Ammon's horn (tissue), 1 donor: Measurements from ENCODE around the gene DIO3.

Experiments
- DNase-seq: peaks from one replicate; pipeline ENCODE4 v3.0.0-alpha.2; 2016; ENCODE audit warnings: low spot score

DIO3 gene

DNA sequence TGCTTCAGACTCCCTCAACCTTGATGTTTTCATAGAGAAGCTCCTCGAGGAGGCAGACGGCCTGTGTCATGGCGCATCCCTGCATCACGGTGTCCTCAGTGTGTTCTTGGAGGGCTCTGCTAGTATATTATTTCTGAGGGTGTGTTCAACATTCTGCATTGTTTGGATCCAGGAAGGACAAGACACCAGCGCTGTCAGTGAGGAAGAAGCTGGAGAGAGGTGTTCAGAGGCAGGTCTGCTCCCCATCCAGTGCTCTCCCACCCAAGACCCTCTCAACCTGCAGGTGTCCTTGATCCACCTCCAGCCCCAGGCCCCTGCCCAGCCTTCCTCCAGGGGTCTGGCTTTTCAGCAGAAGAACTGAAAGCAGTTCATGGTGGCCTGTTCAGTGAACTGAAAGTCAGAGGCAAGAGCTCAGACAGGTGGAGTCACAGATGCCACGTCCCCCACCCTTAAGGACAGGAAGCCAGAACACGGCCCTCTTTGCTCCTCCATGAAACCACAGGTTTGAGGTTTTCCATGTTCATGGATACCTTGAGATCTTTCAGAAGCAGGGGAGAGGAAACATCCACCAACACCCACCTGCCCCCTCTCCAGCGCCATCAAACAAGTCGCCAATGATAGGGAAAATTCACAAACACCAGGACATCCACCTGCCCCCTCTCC lies 37.4 kb downstream of the DIO3 start:
- no peak for DNase-seq

DNA sequence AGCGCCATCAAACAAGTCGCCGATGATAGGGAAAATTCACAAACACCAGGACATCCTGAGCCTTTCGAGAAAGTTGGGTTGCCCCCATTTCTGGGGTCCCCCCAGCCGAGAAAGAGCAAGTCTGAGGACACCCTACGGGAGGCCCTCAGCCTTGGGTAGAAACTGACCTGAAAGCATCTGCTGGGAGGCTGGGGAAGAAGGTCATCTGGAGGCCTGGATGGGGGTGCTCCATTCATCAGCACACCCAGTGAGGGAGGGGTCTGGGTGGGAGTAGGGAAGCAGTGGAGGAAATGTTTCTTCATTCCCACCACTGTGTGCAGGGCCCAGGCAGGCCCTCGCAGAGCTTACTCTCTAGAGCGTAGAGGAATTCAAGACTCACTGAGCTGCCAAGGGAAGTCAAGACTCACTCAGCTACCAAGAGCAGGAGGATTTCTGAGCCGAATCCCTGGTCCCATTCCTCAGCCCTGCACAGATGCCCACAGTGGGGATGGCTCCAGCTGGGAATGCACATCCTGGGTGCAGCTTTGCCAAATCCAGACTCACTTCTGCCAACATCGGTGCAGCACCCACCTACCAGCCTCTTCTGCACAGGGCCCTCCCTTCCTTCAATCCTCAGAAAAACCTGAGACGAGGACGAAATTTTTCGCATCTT lies 38.1 kb downstream of the DIO3 start:
- DNase-seq = no peak

DNA sequence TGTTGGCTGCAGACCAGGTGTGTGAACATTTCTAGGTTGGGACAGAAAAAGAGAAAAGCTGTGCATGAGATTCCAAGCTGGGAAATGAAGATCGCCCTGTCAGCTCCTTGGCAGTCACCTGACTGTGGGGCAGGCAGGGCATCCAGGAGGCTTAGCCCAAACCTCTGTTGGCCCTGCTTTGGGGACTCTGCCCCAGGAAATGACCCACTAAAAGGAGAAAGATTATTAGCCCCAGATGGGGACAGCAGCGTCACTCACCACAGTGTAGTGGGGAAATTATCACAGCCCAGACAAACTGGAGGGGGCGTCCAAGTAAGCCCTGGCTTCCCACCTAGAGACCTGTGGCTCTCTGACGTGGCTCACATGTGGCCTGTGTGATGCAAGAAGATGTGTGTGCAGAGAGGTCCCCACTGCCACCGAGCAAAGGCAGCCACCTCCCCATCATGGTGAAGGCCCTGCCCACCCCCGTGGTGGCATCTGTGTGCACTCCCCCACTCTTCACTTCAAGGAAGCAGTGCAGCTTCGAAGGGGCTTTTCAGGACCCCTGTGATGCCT lies 39.1 kb downstream of the DIO3 start:
- no peak for DNase-seq

DNA sequence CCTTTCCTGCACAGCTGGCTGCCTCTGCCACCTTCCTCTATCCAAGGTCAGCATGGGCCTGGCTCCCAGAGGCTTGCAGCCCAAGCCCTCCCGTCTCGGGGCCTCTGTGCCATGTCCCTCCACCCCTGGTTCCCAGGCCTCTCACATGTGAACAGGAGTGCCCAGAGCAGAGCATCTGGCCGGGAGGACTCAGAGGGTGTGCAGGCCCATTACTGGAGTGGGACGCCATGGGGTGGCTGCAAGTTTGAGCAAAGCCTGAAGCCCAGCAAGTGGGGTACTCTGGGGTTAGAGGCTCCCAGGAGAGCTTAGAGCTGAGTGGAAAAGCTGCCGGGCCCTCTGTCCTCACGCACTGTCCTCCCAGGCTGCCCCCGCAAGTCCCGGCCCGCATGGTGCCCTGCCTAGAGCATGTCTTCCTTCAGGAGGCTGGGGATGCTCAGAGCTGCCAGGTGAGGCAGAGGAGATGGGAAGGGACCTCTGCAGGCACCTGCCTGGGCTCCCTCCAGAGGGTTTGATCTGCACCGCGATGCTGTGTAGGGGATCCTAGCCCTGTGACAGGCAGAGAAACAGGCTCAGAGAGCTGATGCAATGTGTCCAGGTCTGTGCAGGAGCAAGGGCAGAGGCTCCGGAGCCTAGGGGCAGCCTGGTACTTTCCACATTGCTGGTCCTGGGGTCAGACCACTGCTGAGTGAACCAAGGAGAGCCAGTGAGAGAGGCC lies 39.8 kb downstream of the DIO3 start:
- no peak for DNase-seq

DNA sequence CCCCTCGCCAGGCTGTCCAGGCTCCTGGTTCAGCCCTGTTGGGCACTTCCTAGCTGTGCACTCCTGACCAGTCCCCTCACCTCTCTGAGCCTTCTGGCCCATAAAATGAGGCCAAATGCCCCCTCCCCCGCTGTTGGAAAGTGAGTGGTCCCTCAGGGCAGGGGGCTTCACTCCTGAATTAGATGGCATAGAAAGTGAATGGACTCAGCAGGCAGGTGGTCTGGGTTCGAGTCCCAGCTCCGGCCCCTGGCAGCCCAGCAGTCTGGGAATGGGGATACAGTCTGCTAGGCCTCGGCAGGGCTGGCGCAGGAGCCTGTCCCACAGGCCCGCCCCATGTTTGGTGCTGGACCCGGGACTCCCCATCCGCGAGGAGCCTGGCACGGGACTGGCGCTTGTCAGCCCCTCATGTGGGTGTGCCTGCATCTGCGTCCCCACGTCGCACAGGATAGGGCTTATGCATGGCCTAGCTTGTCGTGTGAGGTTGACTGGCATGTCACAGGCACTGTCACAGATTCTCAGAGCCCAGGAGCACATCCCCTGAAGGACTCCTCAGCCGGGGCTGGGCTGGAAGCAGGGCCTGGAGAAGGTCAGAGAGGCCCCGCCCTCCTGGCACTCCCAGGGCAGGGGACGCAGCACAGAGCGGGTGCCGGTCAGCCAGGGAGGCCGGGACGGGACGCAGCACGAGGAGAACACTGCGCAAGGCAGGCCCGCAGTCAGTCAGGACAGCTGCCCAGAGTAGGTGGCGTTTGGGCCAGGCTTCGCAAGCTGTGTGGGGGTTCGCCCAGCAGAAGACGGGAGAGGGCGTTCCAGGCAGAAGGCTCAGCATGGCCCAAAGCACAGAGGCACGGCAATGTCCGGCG lies 40.5 kb downstream of the DIO3 start:
- DNase-seq = no peak

DNA sequence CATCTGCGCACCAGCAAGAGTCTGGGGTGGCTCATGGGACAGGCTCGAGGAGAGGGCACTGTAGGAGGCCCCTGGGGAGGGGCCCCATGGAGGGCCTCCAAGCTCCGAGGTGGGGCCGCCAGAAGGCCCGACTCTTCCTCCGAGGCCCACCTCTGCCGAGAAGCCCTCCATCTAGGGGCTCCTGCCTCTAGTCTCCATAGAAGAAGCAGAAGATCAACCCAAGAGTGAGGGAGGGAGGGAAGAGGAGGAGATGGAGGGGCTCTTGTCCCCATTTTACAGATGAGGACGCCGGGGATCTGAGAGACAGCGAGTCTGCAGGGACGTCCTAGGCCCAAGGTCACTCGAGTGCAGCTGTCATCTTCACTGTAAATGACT lies 41.2 kb downstream of the DIO3 start:
- DNase-seq = no peak

DNA sequence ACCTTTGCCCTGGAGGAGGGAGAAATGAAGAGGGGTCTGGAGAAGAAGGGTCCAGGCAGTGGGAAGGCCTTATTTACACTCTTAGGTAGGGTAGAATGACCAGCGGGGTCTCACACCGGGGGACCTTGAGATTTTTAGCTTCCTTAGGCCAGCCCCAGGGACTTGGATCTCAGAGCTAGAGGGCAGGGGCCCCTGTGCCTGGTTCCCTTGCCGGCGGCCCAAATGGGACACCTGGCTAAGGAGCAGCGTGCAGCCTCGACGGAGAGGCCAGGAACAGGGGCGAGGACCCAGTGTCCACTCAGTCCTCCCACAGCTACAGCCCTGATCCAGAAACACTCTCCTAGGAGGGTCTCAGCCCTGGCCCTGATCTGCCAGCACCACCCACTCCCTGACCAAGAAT lies 41.8 kb downstream of the DIO3 start:
- no peak for DNase-seq

DNA sequence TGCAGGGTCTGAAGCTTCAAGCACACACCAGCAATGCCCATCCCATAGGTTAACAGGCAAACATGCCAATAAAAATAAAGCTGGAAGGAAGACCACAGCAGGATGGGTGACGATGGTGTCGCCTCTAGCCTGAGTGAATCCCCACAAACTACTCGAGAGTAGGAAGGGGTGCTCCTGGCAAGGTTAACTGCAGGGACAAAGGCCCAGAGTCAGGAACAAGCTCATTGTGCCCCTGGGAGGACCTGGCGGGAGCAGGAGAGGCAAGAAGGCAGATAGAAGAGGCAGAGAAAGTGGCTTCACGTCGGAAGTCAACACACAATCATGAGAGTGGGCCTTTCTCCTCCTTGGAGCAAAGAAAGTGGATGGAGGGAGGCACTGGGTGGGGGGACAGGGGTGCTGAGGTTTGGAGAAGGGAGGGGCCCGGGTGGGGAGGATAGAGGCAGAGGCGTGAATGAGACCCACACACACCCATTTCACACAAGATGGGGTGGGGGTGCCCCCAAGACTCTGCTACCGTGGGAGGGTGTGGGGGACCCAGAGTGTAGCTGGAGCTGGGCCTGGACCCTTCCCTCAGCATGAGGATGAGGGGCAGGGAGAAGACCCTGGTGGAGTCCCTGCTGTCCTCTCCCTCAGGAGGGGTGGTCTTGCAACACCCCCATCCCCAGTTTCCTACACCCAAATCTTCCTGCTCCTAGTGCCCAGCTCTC lies 43.1 kb downstream of the DIO3 start:
- DNase-seq = no peak

DNA sequence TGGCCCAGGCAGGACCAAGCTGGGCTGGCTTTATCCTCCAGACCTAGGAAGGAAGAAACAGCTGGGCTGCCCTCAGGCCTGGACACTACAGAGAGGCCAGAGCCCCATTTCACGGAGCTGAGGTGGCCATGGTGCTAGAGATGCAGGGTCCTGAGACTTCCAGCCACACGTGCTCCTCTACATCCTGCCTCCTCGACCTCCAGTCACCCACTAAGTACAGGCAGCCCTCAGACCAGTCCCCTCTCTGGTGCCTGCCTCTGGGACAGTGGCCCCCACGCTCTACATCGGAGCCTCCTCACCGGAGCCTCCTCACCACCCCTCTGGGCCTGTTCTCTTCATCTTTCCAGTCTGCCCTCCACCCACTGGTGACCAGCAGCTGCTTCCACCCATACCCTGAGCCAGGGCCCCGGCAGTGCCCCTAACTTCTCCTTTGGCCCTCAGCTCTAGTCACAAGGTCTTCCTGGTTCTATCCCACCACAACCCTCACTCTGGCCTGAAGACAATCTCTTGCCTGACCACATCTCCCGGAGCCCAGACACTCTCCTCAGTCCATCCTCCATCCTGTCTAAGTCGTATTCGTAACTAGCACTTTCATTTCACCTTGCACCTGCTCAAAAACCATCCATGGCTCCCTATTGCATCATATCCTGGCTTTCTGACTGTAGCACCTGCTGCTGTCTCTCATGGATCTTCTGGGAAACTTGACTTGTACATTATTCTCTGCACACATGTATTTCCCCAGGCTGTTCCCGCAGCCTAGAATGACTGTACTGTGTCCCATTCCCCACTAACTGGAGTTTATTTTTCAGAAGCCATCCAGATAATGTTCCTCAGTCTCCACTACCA lies 43.9 kb downstream of the DIO3 start:
- DNase-seq = no peak

DNA sequence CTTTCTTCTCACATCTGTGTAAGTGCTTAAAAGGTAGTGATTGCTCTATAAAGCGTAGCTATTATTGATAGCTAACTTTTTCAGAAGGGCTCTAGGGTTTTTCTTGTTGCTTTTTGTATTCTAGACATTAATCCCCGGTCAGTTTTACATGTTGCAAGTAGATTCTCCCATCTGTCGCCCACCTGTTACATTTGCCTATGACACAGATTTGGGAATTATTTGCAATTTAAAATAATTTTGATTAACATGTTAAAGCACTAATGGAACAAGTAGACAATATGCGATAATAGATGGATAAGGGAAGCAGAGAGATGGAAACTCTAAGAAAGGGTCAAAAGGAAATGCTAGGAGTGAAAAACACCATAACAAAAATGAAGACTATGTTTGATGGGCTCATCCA lies 44.5 kb downstream of the DIO3 start:
- DNase-seq = no peak
